NCI-H1105 treated with DMSO at 0.1 percent for 48 hours (cell line): ENCODE data around the gene PRELP.

Experiments
- DNase-seq: peaks from one replicate; lab custom pipeline; 2025; lab: John Stamatoyannopoulos, UW

The PRELP gene

DNA sequence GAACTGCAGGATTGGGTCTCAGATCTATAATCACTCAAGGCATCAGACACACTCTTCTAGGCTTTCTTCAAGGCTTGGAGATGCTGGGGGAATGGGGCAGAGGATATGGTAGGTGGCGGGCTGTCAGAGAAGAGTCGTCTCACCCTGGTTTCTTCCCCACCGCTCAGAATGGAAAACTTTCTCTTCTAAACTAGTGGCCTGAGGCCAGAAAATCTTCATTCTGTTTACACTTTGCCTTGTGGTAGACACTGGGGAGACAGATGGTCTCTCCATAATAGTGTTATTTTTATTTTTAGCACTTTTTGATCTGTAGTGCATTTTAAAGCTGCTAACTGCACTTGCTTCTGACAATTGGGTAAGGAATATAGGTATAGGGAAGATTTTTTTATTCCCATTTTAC is 2.6 kb downstream of the PRELP start:
- no peak for DNase-seq

DNA sequence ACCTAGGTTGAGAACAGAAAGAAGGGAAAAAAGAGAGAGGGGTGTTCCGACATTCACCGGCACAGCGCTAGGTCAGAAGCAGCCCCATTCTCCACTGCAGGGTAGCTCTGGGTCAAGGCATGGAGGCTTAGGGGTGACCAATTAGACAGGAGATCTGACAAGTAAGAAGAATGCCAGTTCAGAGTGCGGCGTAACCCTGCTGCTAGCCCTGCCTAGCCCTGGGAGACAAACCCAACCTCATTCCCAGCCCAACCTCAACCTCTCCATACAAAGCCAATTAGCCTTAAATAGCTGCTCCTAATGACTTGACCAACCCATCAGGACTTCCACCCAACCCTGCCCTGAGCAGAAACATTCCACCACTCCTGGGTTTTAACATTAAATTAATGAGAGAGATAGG is 3.4 kb downstream of the PRELP start:
- DNase-seq = no peak

DNA sequence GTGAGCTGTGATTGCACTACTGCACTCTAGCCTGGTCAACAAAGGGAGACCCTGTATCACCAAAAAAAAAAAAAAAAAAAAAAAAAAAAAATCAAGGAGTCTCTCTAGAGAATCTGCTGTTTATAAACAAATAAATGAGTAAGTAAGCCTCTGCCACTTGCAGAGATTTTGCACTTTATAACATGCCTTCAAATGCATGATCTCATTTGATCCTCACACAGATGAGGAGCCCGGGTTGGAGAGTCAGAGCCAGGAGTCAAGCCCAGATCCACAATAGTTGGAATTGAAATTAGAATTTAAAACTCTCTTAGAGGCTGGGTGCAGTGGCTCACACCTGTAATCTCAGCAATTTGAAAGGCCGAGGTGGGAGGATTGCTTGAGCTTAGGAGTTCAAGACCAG is 4.0 kb downstream of the PRELP start:
- no peak for DNase-seq

DNA sequence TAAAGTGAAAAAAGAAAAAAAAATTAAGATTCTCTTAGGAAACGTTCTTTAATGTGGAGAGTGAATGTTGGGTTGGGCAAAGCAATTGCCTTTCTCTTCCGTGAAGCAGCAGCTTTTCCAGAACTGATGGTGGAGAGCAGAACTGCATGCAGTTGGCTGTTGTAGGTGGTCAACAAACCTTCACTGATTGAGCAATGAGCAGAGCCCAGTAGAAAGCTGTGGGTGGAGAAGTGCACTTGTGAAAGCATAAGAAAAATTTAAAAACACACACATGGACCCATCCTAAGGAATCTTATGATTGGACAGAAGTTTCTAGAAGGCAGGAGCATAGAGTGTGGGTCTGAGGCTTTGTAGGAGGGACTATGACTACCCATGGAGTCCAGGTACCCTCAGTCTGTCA is 4.5 kb downstream of the PRELP start:
- DNase-seq = no peak

DNA sequence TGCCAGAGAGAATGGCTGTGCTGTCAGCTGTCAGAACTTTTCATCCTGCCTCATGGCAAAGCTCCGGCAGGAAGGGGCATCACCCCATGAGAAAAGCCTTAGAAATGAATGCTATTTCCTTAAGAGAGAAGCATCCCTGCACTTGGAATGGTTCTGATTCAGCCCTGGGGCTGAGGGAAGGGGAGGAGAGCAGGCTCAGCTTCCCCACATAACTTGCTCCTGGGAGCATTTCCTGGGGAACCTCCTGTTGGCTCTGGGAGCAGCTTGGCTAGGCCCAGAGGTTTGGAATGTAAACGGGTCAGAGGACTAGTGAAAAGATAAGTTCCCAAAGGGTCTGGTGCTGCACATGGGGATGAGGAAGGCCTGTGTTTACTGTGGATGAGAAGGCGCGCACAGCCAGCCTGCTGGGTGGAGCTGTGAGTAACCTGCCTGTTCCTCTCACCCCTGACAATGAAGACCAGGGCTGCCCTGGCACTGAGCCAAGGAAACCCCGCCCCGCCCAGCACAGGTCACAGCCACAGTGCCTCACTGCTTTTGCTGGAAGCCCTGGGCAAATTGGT is 5.0 kb downstream of the PRELP start:
- DNase-seq = peak; percentile 73

DNA sequence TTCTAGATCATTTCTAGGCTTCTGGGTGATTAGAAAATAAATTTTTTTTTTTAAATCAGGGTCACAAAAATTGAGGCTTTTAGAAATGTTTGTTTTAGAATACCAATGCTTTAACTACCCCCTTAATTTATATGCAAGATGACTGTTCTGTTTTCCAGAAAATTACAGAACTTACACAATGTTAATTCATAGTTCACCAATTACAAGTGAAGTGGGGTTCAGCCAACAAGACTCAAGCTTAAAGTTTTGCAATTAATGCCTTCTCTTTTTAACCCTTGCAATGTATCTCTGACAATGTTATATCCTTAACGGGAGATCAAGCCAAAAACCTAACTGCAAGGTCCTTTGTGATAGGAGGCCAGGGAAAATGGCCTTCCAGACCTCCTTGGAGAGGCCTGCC is 5.6 kb downstream of the PRELP start:
- no peak for DNase-seq

DNA sequence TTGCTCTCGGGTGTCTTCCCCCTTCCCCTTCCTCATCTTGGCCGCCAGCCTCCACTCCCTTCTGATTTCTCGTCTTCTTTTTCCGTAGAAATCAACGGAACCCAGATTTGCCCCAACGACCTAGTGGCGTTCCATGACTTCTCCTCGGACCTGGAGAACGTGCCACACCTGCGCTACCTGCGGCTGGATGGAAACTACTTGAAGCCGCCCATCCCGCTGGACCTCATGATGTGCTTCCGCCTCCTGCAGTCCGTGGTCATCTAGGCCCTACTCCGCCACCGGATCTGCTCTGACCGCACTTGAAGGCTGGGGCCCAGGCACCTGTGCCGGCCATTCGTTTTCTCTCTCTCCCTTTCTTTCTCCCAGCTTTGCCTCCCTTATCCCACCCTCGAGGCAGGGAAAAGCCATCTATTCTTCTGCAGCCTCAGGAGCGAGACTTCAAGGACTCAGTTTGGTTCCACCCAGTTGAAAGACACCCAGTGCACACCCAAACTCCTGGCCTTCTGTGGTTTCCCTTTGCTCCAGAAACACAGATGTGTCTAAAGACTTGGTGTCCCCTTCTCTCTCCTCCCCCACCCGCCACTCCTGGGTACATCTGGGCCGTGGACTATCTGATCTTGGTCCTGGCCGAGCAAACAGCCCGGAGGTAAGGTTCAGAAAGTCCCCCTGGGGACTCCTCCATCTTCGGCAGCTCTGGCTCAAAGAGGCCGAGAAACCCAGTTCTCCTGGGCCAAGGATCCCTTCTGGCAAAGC is 11.2 kb downstream of the PRELP start:
- no peak for DNase-seq

DNA sequence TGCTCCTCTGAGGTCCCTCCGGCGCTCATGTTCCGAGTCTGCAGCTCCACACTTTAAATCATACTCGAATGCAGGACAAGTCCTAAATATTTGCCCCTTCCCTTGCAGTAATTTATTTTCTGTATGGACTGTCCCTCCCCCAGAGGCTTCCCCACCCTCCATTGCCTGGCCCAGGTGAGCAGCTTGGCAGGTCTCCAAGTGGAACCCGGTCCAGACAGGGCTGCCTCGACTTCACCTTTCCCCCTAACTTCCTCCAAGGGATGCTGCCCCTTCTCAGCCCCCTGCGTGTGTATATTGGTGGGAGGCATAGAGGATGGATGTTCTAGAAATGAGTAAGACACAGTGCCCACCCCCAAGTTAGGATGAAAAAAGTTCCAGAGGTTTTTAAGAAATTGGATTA is 12.9 kb downstream of the PRELP start:
- DNase-seq = no peak

DNA sequence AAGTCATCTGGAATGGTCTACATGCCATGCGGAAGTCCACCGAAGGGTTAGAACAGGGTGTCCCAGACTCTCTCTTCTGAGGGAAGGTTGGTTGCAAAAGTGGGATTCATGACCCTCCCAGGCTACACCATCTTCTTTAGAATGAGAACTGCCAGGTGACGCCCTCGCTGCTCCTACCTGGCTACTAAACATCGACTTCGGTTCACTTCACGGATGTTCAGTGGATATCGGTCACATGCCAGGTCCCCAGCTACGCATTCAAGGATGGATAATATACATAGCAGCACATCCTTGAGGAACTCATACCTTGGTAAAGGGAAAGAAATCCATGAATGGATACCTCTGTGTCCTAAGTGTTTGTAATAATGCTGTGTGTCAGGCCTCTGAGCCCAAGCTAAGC is 15.0 kb downstream of the PRELP start:
- no peak for DNase-seq

DNA sequence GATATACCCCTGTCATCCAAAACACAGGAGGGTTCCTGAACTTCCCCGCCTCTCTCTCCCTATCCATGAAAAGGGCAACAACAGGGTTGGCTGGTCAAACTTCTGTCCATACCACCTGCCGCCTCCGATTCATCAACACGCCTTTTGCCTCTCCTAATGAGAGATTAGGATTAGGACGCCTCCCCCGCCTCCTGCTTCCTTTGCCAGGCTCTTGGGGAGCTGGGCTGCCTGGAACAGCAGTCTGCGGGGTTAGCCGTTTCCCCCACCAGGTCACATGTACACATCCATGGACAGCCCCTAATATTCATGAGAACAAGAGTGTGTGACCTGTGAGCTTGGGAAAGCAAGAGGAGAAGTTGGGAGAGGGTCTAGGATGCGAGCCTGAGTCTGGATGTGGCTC is 16.1 kb downstream of the PRELP start:
- DNase-seq = no peak

DNA sequence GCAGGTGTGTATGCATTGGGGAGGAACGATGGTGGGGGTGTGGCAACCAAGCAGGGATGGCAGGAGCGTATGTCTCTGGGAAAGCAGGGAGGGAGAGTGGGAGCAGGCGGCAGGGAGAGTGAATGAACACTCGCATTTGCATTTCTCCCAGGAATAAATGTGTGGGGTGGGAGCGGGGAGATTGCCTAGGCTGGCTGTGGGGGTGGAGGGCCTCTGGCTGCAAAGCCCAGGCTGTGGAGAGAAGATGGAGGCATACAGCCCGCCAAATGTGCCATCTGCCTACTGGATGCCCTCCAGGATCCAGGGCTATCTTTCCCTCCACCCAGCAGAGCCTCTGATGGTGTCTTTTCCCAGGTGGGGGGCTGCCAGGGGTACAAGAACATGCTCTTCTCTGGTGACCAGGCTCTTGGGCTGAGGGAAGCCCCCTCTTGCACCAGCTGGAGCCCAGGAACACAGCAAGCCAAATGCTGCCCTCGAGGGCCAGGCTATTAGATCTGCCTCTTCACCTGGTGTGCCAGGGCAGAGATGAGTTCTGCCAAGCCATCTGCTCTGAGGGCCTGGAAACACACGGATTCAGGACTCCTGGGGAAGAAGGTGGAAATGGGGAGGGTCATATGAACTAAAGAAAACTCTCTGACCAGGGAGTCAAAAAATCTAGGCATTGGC is 16.6 kb downstream of the PRELP start:
- no peak for DNase-seq

DNA sequence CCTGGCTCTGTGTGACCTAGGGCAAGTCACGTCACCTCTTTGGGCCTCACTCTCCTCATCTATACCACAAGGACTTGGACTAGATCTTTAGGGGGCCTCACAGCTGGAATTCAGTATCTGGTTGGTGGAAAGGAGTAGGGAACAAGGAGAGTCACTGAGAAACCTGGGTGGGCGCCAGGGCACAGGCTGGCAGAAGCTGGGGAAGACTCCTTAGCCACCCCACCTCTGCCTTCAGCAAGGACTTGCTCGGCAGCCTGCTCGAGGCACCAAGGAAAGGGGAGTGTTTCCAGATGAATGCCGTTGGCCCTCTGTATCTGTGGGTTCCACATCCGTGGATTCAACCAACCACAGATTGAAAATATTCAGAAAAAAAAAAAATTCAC is 17.1 kb downstream of the PRELP start:
- no peak for DNase-seq

DNA sequence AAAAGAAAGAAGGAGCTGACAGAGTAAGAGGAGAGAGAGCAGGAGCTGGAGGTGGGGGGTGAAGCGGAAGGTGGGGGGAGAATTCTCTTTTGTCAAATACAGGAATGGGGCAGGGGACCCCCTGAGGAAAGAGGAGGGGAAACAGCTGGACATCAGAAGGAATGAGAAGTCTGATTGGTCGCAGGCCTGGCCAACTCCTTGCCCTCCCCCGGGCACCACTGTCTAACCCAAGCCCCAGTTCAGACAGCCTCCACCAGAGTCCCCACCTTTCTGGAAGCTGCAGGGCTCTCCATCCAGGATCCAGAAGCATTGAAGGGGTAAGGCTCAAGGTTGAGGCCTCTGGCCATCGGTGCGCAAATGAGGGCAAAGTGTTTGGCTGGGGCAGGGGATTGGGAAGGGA is 18.3 kb downstream of the PRELP start, which contains the start of gene OPTC:
OPTC (plus strand) TSS at position 253 of the 400 bp plus-strand sequence. CDS start 1,853 bp downstream, outside the sequence.
- DNase-seq = no peak

DNA sequence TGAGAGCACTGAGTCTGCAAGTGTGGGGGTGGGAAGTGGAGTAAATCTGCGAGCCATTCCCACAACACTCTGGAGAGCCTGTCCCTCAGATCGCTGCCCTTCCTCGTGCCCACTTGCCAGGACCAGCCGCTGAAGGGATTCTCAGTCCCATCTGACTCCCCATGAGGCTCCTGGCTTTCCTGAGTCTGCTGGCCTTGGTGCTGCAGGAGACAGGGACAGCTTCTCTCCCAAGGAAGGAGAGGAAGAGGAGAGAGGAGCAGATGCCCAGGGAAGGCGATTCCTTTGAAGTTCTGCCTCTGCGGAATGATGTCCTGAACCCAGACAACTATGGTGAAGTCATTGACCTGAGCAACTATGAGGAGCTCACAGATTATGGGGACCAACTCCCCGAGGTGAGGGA is 20.2 kb downstream of the PRELP start:
- DNase-seq = no peak

DNA sequence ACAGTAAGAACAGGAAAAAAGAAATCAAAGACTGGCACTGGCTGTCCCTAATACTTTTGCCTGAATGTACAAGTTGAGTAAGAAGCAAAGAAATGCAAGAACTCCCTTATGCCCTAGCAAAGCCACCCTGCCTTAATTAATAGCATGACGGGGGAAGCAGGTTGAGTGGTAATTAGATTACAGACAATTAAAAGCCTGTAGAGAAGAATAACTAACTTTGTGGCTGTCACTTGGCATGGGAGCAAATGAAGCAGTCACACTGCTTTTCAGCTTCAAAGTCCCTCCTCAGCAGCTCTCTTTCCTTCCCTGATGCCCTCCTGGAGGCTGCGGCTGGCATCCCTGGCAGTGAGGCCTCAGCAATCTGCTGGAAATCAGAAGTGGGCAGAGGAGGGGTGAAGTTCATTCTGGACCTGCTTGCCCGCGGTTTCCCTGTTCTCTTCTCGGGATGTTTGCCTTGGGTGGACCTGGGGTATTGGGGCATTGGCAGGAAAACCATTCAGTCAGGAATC is 21.7 kb downstream of the PRELP start:
- DNase-seq = no peak

DNA sequence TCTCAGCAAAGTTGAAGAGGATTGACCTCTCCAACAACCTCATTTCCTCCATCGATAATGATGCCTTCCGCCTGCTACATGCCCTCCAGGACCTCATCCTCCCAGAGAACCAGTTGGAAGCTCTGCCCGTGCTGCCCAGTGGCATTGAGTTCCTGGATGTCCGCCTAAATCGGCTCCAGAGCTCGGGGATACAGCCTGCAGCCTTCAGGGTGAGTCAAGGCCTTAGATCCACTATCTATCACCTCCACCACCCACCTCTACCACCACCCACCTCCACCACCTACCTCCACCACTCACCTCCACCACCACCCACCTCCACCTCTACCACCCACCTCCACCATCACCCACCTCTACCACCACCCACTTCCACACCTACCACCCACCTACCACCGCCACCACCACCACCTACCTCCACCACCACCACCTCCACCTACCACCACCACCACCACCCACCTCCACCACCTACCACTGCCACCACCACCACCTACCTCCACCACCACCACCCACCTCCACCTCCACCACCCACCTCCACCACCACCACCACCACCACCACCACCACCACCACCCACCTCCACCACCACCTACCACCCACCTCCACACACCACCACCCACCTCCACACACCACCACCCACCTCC is 24.2 kb downstream of the PRELP start:
- no peak for DNase-seq

DNA sequence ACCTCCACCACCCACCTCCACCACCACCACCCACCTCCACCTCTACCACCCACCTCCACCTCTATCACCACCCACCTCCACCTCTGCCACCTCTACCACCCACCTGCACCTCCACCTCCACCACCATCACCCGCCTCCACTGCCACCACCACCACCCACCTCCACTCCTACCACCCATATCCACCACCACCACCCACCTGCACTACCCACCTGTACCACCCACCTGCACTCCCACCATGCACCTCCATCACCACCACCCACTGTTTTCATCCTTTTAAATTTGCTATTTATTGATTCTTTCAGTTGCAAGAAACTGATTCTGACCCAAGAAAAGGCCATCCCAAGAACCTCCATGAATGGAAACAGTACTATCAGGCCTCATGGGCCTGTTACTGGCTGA is 24.7 kb downstream of the PRELP start:
- DNase-seq = no peak

DNA sequence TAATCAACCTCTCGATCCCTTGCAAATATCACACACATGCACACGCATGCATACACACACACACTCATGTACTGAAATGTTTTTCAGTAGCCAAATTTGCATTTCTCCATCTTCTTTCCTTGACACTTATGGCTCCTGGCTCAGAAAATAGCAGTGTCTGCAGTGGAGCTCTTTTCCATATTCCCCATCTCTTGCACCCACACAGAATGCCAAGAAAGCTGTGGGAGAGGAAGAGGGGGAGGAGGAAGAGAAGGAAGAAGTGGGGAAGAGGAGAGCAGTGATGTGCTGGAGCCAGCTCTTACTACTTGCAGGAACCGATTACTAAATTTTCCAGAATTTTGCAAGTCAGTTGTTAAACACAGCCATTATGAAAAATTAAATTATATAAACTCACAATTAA is 28.2 kb downstream of the PRELP start:
- DNase-seq = no peak

DNA sequence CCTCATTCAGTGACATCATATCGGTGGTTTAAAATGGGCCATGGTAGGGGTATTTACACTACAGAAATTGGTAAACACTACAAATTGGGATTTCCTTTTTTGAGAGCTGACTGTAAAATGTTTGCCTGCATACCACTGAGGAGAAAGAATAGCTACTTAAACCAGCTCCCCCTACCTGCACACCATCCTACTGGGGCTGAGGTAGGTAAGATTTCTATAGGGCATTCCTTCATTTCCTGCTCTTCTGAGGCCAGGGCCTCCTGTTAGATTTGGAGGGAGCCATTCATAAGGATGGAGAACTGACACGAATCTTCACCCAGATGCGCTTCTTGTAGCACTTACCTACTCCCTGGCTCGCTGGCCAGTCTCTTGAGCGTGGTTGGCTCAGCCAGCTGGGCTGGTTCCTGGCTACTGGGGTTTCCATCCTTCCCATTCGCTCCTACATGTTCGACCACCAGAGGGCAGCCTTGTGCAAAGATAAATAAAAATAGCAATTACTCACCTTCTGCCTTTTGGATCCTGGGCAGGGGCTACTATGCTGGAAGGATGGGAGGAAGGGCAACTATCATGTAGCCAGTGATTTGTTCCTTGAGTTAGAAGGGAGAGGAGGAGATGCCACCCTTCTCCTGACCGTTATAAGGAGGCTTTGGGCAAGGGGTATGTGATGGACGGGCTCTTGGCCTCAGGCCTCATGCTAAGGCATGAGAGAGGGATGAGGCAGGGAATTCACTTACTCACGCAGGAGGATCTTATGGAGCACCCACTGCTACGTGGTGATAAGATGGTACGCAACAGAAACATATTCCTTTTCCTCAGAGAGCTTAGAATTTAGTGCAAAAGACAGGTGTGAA is 29.0 kb downstream of the PRELP start:
- peak; percentile 79 for DNase-seq

DNA sequence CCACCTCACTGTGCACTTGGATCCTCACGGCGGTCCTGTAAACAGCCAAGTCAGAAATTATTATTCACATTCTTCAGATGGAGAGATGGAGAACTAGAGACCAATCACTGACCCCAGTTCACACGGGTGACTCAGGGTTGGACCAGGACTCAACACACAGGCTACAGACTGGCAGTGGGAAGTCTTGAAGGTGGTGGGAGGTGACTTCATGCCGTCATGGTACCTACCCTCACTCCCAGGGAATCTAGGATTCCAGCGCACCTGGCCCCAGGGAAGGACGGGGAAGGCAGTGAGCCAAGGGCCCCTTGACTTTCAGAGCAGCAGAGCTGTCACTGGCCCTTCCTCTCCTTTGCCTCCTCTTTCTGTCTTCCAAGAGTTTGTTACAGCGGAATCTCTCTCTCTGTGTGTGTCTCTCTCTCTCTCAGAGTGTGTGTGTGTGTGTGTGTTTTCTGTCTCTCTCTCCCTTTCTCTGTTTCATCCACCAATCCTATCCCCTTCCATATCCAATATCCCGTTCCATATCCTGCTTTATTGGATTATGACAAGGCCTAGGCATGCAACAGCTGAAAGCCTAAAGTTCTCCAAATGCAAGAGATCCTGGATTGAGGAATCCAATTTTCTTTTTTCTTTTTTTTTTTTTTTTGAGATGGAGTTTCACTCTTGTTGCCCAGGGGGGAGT is 30.1 kb downstream of the PRELP start:
- DNase-seq = no peak
